ENCODE measurements around the gene SAP130. TPM values are rescaled to one million over a fixed set of nuclear protein-coding genes. Genes with fewer than 3 reads are reported as not detected.

Gene SAP130
- total RNA-seq, 2 experiments from 2014 or later: 37.8 to 41.4 TPM

DNA sequence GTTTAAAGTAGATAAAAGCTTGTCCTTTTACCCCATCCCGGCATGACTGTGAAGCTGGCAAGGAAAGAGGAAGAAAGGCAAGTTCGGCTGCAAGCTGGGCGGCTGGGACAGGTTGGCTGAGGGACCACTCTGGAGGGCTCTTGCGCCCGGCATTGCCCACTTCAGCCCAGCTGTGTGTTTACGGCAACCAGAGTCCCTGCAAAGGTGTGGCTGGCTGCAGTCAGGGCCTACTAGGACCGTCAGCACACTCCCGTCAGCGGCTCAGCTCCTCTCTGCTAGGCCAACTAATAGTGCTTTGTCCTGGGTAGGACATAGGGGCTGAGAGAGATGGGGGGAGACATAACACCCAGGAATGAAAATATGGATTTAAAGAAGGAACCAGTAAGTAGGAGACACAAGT, 11.7 kb upstream of the SAP130 start:
- ATAC-seq (ENCODE audit: low read depth) (no peak), DNase-seq (no peak)
- H3K9me3 Mint-ChIP-seq: peaks cover 28% of the 10 kb centered on the region
- POLR2A ChIA-PET: no interaction called here
- H3K27ac Mint-ChIP-seq: no peak overlapping the region
- H3K27me3 Mint-ChIP-seq: peaks cover 6% of the 10 kb centered on the region
- H3K4me3 Mint-ChIP-seq: no peak overlapping the region
- no peaks in the 10 kb centered on the region for H3K36me3 Mint-ChIP-seq
- no peaks in the 10 kb centered on the region for H3K4me1 Mint-ChIP-seq

- Mint-ChIP-seq H3K4me1 (no peaks in the 10 kb centered on the region), H3K4me3 (no peak overlapping the region), H3K36me3 (no peaks in the 10 kb centered on the region), H3K27ac (no peak overlapping the region), H3K9me3 (peaks cover 25% of the 10 kb centered on the region), H3K27me3 (peaks cover 6% of the 10 kb centered on the region)
- no peak for ATAC-seq (ENCODE audit: low read depth)
- no peak for DNase-seq
- POLR2A ChIA-PET: no interaction called here
These were observed 10.6 kb upstream of the SAP130 start for GRCh38 chr2:128038411-128038810.

- Mint-ChIP-seq H3K9me3 (peaks cover 22% of the 10 kb centered on the region), H3K36me3 (no peaks in the 10 kb centered on the region), H3K4me3 (no peak overlapping the region), H3K4me1 (no peaks in the 10 kb centered on the region), H3K27ac (no peak overlapping the region), H3K27me3 (peaks cover 5% of the 10 kb centered on the region)
- POLR2A ChIA-PET: no interaction called here
- DNase-seq (no peak), ATAC-seq (ENCODE audit: low read depth) (no peak)
These were observed 9.8 kb upstream of the SAP130 start for GRCh38 chr2:128037649-128038048.

- DNase-seq: no peak
- Mint-ChIP-seq H3K36me3 (peaks cover 2% of the 10 kb centered on the region), H3K27ac (no peak overlapping the region), H3K4me1 (no peaks in the 10 kb centered on the region), H3K9me3 (peaks cover 23% of the 10 kb centered on the region), H3K27me3 (peaks cover 4% of the 10 kb centered on the region), H3K4me3 (no peak overlapping the region)
- no peak for ATAC-seq (ENCODE audit: low read depth)
- POLR2A ChIA-PET: no interaction called here
These were observed 9.1 kb upstream of the SAP130 start for GRCh38 chr2:128036748-128037607.

DNA sequence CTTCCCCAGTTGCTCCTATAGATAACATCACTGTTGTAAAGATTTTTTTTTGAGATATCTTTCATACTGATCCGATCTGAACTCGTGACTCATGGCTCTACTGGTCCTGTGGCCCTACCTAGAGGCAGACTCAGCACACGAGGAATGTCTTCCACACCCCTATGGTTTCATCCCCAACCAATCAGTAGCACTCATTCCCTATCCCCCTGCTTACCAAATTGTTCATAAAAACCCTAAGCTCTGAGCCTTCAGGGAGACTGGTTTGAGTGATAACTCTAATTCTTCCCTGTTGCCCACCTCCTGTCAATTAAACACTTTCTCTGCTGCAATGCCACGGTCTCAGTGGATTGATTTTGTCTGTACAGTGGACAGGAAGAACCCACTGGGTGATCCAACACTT, 4.2 kb upstream of the SAP130 start:
- H3K4me1 Mint-ChIP-seq: peaks cover 8% of the 10 kb centered on the region
- POLR2A ChIA-PET: no interaction called here
- H3K4me3 Mint-ChIP-seq: no peak overlapping the region
- no peak for ATAC-seq (ENCODE audit: low read depth)
- no peak for DNase-seq
- peaks cover 2% of the 10 kb centered on the region for H3K36me3 Mint-ChIP-seq
- H3K9me3 Mint-ChIP-seq: peaks cover 16% of the 10 kb centered on the region
- peaks cover 5% of the 10 kb centered on the region for H3K27me3 Mint-ChIP-seq
- no peak overlapping the region for H3K27ac Mint-ChIP-seq

DNA sequence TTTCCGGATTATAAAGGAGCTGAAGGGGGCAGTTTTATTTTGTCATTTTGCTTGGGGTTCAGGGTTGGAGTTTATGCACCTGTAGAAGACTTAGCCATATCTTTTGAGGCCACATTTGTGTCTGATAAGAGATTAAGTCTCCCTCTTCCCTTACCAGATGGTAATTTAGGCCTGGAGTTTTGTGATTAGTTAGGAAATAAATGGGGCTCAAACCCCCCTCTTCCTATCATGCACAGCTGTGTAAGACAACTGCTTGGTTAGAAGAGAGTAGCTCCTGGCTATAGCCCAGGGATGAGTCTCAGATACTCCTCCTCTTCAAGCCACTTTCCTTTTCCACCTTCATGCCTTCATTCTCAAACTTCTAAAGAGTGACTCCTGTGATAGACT, 802 bp upstream of the SAP130 start:
- ATAC-seq (ENCODE audit: low read depth): no peak
- Mint-ChIP-seq H3K27ac (peak overlapping the region; percentile 53), H3K4me3 (peak overlapping the region; percentile 89), H3K9me3 (peaks cover 7% of the 10 kb centered on the region), H3K27me3 (peaks cover 5% of the 10 kb centered on the region), H3K4me1 (peaks cover 26% of the 10 kb centered on the region), H3K36me3 (peaks cover 4% of the 10 kb centered on the region)
- POLR2A ChIA-PET: interaction anchor here (0.5 to 2.8 kb wide), 2 partner anchors 63 to 214 kb away, joined by 3 to 53 read pairs; partner anchors contain the start of gene UGGT1
- DNase-seq: no peak

DNA sequence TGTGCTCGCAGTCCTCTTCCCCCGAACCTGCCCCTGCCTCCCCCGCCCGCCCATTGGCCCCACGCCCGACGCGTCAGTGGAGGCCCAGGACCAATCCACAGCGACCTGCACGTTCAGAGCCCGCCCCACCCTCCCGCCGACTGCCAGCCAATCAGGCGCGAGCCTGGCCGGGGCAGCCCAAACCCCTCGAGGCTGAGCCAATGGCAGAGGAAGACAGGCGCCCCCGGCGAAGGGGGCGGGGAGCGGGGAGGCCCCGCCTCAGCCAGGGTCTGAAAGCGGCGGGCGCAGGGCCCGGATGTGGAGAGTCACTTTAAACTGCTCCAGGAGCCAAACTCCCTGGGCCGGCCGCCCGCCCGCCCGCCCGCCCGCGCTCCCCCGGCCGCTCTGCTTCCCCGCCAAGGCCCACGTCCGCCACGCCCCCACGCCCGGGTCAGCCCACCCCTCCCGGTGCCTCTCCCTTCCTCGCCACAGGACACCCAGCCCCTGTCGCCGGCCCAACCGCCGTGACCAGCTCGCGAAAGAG, 520 bp downstream of the SAP130 start:
- peaks cover 2% of the 10 kb centered on the region for H3K9me3 Mint-ChIP-seq
- peaks cover 4% of the 10 kb centered on the region for H3K36me3 Mint-ChIP-seq
- H3K4me1 Mint-ChIP-seq: peaks cover 26% of the 10 kb centered on the region
- POLR2A ChIA-PET: interaction anchor here (0.8 to 2.8 kb wide), 4 partner anchors 61 to 501 kb away, joined by 3 to 53 read pairs (median 4); partner anchors contain the start of genes IWS1 and UGGT1
- peak overlapping the region; percentile 89 for H3K4me3 Mint-ChIP-seq
- H3K27me3 Mint-ChIP-seq: peaks cover 5% of the 10 kb centered on the region
- DNase-seq (peak; percentile 98), ATAC-seq (ENCODE audit: low read depth) (peak; percentile 89)
- H3K27ac Mint-ChIP-seq: peak overlapping the region; percentile 92

- peak overlapping the region; percentile 99 for H3K4me3 Mint-ChIP-seq
- peaks cover 29% of the 10 kb centered on the region for H3K4me1 Mint-ChIP-seq
- no peak for ATAC-seq (ENCODE audit: low read depth)
- H3K36me3 Mint-ChIP-seq: peaks cover 6% of the 10 kb centered on the region
- POLR2A ChIA-PET: interaction anchor here (0.7 to 2.8 kb wide), 2 partner anchors 65 kb away, joined by 5 to 53 read pairs; partner anchors contain the start of gene UGGT1
- peaks cover 3% of the 10 kb centered on the region for H3K27me3 Mint-ChIP-seq
- peak overlapping the region; percentile 93 for H3K27ac Mint-ChIP-seq
- DNase-seq: no peak
- H3K9me3 Mint-ChIP-seq: no peaks in the 10 kb centered on the region
These were observed 1.2 kb downstream of the SAP130 start for GRCh38 chr2:128026448-128027277.

DNA sequence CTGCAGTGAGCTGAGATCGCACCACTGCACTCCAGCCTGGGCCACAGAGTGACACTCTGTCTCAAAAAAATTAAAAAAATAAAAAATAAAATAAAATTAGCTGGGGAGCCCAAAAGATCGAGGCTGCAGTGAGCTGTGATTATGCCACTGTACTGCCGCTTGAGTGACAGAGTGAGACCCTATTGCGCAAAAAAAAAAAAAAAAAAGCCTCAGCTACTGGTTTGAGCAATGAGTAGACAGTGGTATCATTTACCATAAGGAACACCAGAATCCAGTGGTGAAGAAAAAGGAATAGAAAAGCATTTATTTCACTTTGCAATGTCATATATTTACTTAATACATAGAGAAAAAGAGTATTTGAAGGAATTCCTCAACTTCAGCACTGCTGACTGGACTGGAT, 3.0 kb downstream of the SAP130 start:
- no peaks in the 10 kb centered on the region for H3K9me3 Mint-ChIP-seq
- no peak overlapping the region for H3K27ac Mint-ChIP-seq
- POLR2A ChIA-PET: interaction anchor here (2.4 kb wide), 1 partner anchor 66 kb away, joined by 8 read pairs; the partner anchor contains the start of gene UGGT1
- no peaks in the 10 kb centered on the region for H3K27me3 Mint-ChIP-seq
- no peak overlapping the region for H3K4me3 Mint-ChIP-seq
- no peak for ATAC-seq (ENCODE audit: low read depth)
- H3K4me1 Mint-ChIP-seq: peaks cover 29% of the 10 kb centered on the region
- H3K36me3 Mint-ChIP-seq: peaks cover 9% of the 10 kb centered on the region
- DNase-seq: no peak

DNA sequence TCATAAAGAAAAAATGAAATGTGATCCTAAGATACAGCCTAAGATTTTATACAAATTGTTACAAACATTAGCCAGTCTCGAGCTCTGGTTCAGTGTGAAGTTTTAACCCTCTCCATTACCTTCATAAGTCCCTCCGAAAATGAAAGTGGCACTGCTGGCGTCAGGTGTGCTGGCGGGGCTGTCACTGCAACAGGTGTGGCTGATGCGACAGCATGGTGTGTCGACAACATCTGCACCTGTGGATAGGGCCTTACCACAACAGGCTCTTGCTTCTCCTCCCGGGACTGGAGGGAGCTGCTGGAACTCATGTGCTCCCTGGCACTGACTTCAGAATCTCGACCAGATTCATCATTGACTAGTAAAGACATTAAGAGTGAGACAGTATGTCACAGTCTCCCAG, 10.3 kb downstream of the SAP130 start:
- Mint-ChIP-seq H3K27me3 (no peaks in the 10 kb centered on the region), H3K36me3 (peaks cover 31% of the 10 kb centered on the region), H3K9me3 (no peaks in the 10 kb centered on the region), H3K4me3 (no peak overlapping the region), H3K27ac (no peak overlapping the region), H3K4me1 (peaks cover 3% of the 10 kb centered on the region)
- ATAC-seq (ENCODE audit: low read depth): no peak
- POLR2A ChIA-PET: no interaction called here
- no peak for DNase-seq

DNA sequence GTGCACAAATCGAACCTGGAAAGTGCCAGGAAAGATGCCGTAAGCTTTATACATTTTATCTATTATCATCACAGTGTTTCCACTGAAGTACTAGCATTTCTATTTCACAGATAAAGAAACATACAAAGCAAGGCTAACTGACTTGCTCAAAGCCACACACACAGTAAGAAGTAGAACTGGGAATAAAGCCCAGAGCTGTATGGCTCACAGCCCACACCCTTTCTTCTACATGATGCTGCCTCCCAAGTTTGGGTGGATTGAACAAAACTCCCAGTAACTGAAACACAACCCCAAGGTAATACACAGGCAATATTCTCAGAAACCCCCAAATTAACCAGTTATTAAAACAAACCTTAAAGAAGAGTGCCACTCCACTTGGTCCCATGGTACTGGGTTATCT, 11.2 kb downstream of the SAP130 start:
- Mint-ChIP-seq H3K9me3 (no peaks in the 10 kb centered on the region), H3K36me3 (peaks cover 28% of the 10 kb centered on the region), H3K27ac (no peak overlapping the region), H3K27me3 (no peaks in the 10 kb centered on the region), H3K4me3 (no peak overlapping the region), H3K4me1 (no peaks in the 10 kb centered on the region)
- POLR2A ChIA-PET: no interaction called here
- DNase-seq: no peak
- ATAC-seq (ENCODE audit: low read depth): no peak

DNA sequence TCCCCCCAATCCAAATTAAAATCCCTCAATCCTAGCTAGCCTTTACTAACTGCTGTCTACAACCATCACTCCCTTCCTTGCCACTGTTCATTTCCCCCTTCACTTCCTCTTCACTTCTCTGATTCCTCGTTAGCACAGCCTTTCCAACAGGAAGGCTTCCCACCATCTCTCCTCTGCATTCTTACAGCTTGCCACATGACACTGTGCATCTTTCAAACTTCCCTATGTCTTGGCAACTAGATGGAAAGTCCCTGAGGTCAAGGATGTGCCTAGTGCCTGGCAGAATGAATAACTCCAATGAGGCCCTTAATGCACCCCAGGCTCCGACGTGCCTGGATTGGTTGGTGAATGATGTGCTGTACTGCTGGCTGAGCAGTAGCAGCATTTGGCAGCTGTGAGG, 15.2 kb downstream of the SAP130 start:
- no peak overlapping the region for H3K27ac Mint-ChIP-seq
- POLR2A ChIA-PET: no interaction called here
- no peaks in the 10 kb centered on the region for H3K4me1 Mint-ChIP-seq

GRCh38 chr2:128008074-128008672, 19.7 kb downstream of the SAP130 start:
- Mint-ChIP-seq H3K4me1 (no peaks in the 10 kb centered on the region), H3K27me3 (no peaks in the 10 kb centered on the region), H3K27ac (no peak overlapping the region), H3K4me3 (no peak overlapping the region), H3K9me3 (no peaks in the 10 kb centered on the region), H3K36me3 (peaks cover 40% of the 10 kb centered on the region)
- ATAC-seq (ENCODE audit: low read depth): no peak
- POLR2A ChIA-PET: no interaction called here
- DNase-seq: no peak

More for the DNA sequence above, 15.2 kb downstream of the SAP130 start:
- ATAC-seq (ENCODE audit: low read depth) (no peak), DNase-seq (no peak)
- Mint-ChIP-seq H3K27me3 (no peaks in the 10 kb centered on the region), H3K9me3 (no peaks in the 10 kb centered on the region), H3K36me3 (peaks cover 45% of the 10 kb centered on the region), H3K4me3 (no peak overlapping the region)

All from activated naive CD8-positive, alpha-beta T cell treated with anti-CD3 and anti-CD28 coated beads, Interleukin-2, amount 10 ng/mL, durations not matched to agents 7 days and 5 days (primary cell).